Cardiac fibroblast (primary cell): ENCODE measurements around the gene APCDD1.

Experiments used
- DNase-seq, 2 donors: peaks; one replicate each; pipeline versions ENCODE4 v3.0.0 to v3.0.0-alpha.2; 2010; ENCODE audit warnings: low read depth in 2 of 2
- H3K4me3 ChIP-seq, 2 donors: replicated peaks in 1 of 2; 1 replicate in 1 of 2; 2 replicates in 1 of 2; pipeline ENCODE4 v1.5.1; 2011; ENCODE audit warnings: low read depth in 2 of 2, low read length in 2 of 2, mild to moderate bottlenecking in 2 of 2, moderate library complexity in 1 of 2
- CTCF ChIP-seq: IDR thresholded peaks from one replicate; pipeline ENCODE4 v1.5.1; 2011; ENCODE audit warnings: low read depth, mild to moderate bottlenecking, low read length, inconsistent platforms

The APCDD1 gene

GRCh38 chr18:10519999-10520935, 65.8 kb downstream of the APCDD1 start:
- peak; percentile 59 for TF ChIP-seq CTCF
- H3K4me3 ChIP-seq, result no peak overlapping the region
- peak; percentile 98 for DNase-seq

- TF ChIP-seq CTCF, result no peak
- H3K4me3 ChIP-seq, result no peak overlapping the region
- DNase-seq, result no peak
These were observed 67.1 kb downstream of the APCDD1 start for GRCh38 chr18:10521566-10521965.

GRCh38 chr18:10522574-10522973, 68.1 kb downstream of the APCDD1 start:
- no peak for DNase-seq
- no peak overlapping the region for H3K4me3 ChIP-seq

GRCh38 chr18:10523544-10523943, 69.1 kb downstream of the APCDD1 start:
- DNase-seq, result no peak
- H3K4me3 ChIP-seq, result no peak overlapping the region
- no peak for TF ChIP-seq CTCF

More at GRCh38 chr18:10522574-10522973, 68.1 kb downstream of the APCDD1 start:
- TF ChIP-seq CTCF, result no peak

GRCh38 chr18:10524507-10525370, 70.3 kb downstream of the APCDD1 start:
- DNase-seq, result peak in 1 of 2 donors; percentile 24
- H3K4me3 ChIP-seq, result no peak overlapping the region
- no peak for TF ChIP-seq CTCF

- peak overlapping the region; percentile 88 to 97 for H3K4me3 ChIP-seq
- DNase-seq, result no peak
These were observed 70.9 kb downstream of the APCDD1 start for GRCh38 chr18:10525371-10525691.

More at GRCh38 chr18:10525371-10525691, 70.9 kb downstream of the APCDD1 start:
- TF ChIP-seq CTCF, result no peak
